Midbrain (tissue), 1 donor: Measurements from ENCODE around the gene CALML3.

Source experiments
- DNase-seq: peaks from one replicate; lab custom pipeline; 2025; lab: John Stamatoyannopoulos, UW

Gene CALML3

DNA sequence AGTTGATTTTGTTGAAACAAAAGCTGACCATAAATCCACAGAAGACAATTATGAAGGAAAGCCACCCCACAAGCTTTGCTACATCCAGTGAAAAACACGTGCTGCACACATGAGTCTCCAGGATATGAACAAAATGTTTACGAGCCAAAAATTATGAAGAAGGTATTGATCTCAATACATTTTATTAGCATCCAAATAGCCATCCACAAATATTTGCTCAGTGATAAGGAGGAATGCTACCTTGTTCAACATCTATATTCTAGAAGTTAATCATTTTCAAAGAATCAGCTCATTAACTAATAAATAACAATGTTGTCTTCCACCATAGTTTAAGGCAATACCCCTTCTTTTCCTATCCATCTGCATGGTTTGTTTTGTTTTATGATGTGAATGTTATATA lies 42.7 kb downstream of the CALML3 start:
- DNase-seq: no peak

GRCh38 chr10:5568984-5569383 lies 44.2 kb downstream of the CALML3 start:
- no peak for DNase-seq

DNA sequence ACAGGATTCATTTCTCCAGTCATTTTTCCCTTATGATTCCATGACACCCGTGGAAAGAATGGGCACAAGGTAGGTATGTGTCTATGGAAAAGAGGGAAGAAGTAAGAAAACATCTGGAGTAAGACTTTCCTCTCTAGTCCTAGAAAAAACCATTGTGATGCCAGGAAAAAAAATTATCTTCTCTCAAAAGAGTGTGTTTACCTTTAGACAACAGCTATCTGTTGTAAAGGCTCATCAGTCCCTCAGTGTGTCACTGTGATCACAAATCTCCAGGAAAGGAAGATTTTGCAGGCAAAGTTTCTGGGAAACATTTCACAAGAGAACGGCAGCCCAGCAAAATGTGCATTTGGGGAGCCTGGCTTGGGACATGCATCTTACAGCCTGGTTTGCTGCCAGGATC lies 44.8 kb downstream of the CALML3 start:
- DNase-seq: no peak

- no peak for DNase-seq
These were observed 45.4 kb downstream of the CALML3 start for GRCh38 chr10:5570007-5570655.

- DNase-seq: no peak
These were observed 46.4 kb downstream of the CALML3 start for GRCh38 chr10:5570979-5571810.

GRCh38 chr10:5571826-5572225 lies 47.1 kb downstream of the CALML3 start:
- DNase-seq: no peak

GRCh38 chr10:5573319-5573950 lies 48.7 kb downstream of the CALML3 start:
- DNase-seq: no peak

DNA sequence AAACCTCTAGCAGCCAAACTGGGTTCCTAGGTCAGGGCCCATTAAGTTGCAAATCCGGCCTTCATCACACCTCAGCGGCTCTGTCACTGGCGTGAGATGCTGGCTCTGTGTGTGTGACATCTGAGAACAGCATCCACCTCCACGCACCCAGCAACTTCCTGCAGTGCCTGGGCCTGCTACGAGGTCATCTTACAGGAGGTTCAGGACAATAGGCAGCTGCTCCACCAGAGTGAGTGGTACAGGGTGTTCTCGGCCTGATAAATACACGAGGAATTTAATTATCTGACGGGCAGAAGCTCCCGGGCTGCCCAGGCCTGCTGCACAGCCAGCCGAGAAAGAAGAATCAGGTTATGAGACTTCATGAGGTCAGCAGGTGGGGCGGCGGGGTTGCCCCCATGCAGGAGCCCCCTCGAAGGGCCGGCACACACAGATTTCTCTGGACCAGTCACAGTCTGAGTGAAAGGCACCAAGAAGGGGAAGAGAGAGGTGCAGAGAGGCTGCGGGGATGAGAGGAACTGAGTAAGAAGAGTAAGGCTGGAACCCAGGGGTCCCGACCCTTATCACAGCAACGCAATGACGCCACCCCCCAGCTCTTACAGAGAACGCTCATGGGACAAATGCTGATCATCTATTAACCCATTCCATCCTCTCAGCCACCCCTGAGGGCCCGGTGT lies 49.3 kb downstream of the CALML3 start:
- DNase-seq: no peak

- no peak for DNase-seq
These were observed 49.9 kb downstream of the CALML3 start for GRCh38 chr10:5574642-5575131.

DNA sequence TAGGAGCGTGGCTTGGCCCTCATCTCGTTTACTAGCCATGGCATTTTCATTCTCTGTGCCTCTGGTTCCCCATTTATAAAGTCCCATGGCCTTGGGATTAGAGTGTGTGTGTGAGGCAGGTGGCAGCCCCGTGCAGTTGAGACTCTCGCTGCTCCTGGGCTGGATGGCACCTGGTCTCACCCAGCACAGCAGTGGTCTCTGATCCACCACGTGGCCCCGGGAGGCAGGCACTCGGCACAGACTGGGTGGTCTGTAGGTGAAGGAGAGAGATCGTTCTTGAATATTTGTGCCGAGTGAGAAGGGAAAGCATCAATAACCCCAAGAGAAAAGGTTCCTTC lies 50.4 kb downstream of the CALML3 start:
- DNase-seq: no peak

- no peak for DNase-seq
These were observed 50.9 kb downstream of the CALML3 start for GRCh38 chr10:5575482-5576153.

DNA sequence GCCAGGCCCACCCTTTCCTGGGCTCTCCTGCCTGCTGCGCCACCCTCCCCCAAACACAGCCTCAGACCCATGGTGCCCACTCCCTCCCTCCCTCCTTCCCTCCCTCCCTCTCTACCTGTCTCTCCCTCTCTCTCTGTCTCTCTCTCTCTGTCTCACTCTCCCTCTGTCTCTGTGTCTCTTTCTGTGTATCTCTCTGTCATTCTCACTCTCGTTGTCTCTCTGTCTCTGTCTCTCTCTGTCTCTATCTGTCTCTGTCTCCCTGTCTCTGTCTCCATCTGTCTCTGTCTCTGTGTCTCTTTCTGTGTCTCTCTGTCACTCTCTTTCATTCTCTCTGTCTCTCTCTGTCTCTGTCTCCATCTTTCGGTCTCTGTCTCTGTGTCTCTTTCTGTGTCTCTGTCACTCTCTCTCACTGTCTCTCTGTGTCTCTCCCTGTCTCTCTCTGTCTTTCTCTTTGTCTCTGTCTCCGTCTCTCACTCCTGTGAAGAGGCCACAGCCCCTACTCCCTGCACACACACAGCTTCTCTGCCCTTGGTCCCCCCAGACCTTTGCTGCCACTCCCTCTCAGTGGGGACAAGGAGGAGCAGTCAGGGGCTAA lies 51.5 kb downstream of the CALML3 start:
- DNase-seq: no peak
